Astrocyte (in vitro differentiated cells and primary cell): ENCODE measurements around the gene IGSF6.

Source experiments
- CTCF ChIP-seq: IDR thresholded peaks from 2 replicates; pipeline ENCODE4 v1.5.1; 2011; ENCODE audit warnings: low read depth, mild to moderate bottlenecking, inconsistent platforms, low read length, moderate library complexity; ENCODE audit not compliant: insufficient read depth
- EZH2 ChIP-seq: IDR thresholded peaks from 2 replicates; pipeline ENCODE4 v1.6.1; 2012; ENCODE audit warnings: mild to moderate bottlenecking, low read length, inconsistent platforms; ENCODE audit not compliant: insufficient read depth

GRCh38 chr16:21646091-21646490, 6.3 kb downstream of the IGSF6 start:
- no peak for TF ChIP-seq CTCF
- no peak for TF ChIP-seq EZH2
